GM03348 (cell line): Measurements from ENCODE around the gene POLD4.

ENCODE experiments used
- DNase-seq: peaks from one replicate; pipeline ENCODE4 v3.0.0; 2012; ENCODE audit warnings: low spot score

POLD4 gene

DNA sequence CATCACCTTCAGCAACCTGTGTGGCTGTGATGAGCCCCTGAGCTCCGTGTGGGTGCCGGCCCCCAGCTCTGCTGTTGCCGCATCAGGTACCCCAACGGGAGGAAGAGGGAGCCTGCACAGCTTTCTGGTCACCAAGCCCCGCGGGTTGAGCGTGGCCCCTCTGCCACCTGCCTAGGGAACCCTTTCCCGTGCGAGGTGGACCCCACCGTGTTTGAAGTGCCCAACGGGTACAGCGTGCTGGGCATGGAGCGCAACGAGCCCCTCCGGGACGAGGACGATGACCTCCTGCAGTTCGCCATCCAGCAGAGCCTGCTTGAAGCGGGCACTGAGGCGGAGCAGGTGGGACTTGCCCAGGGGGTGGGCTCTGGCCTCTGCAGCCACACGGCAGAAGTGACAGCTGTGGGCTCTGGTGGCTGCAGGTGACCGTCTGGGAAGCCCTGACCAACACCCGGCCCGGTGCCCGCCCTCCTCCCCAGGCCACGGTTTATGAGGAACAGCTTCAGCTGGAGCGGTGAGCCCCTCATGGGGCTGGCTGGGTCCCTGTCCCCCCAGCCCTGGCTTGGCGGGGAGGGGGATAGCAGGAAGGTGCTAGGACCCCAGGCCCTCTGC is 51.9 kb downstream of the POLD4 start:
- DNase-seq = no peak
